ENCODE measurements around the gene CRAMP1.
A peak's percentile ranks its signal among the peaks of the same experiment; 100 is the strongest.
"Not testable (repeated sequence)": the region's sequence is repeated elsewhere in the genome, so short reads cannot be mapped to it uniquely, and the experiment has no call there.

Gene CRAMP1

GRCh38 chr16:1706386-1707192 lies 94.4 kb downstream of the CRAMP1 start:
- peak; percentile 52 for DNase-seq (ENCODE audit: insufficient read length, low spot score)
- TF ChIP-seq POLR2A (IDR thresholded peaks at IDR 0.05; ENCODE audit: low read depth, low read length), result no peak

GRCh38 chr16:1707193-1707790 lies 95.1 kb downstream of the CRAMP1 start:
- no peak for DNase-seq (ENCODE audit: insufficient read length, low spot score)
- no peak for FAIRE-seq
- TF ChIP-seq POLR2A (IDR thresholded peaks at IDR 0.05; ENCODE audit: low read depth, low read length), result no peak

More at GRCh38 chr16:1706386-1707192, 94.4 kb downstream of the CRAMP1 start:
- FAIRE-seq, result no peak

- FAIRE-seq (no peak), DNase-seq (ENCODE audit: insufficient read length, low spot score) (no peak)
- no peak for TF ChIP-seq POLR2A (IDR thresholded peaks at IDR 0.05; ENCODE audit: low read depth, low read length)
Measured at GRCh38 chr16:1708083-1708767, 96.1 kb downstream of the CRAMP1 start.

GRCh38 chr16:1708768-1709180 lies 96.6 kb downstream of the CRAMP1 start:
- no peak for FAIRE-seq
- TF ChIP-seq POLR2A (IDR thresholded peaks at IDR 0.05; ENCODE audit: low read depth, low read length), result no peak
- no peak for DNase-seq (ENCODE audit: insufficient read length, low spot score)

- FAIRE-seq (no peak), DNase-seq (ENCODE audit: insufficient read length, low spot score) (no peak)
- no peak for TF ChIP-seq POLR2A (IDR thresholded peaks at IDR 0.05; ENCODE audit: low read depth, low read length)
Measured at GRCh38 chr16:1709356-1709755, 97.2 kb downstream of the CRAMP1 start.

GRCh38 chr16:1710811-1711507 lies 98.8 kb downstream of the CRAMP1 start:
- DNase-seq (ENCODE audit: insufficient read length, low spot score) (no peak), FAIRE-seq (no peak)
- no peak for TF ChIP-seq POLR2A (IDR thresholded peaks at IDR 0.05; ENCODE audit: low read depth, low read length)

- DNase-seq (ENCODE audit: insufficient read length, low spot score), result no peak
- no peak for FAIRE-seq
Measured at GRCh38 chr16:1712791-1713261, 100.7 kb downstream of the CRAMP1 start.

GRCh38 chr16:1713331-1713730 lies 101.2 kb downstream of the CRAMP1 start:
- TF ChIP-seq POLR2A (IDR thresholded peaks at IDR 0.05; ENCODE audit: low read depth, low read length), result no peak
- DNase-seq (ENCODE audit: insufficient read length, low spot score) (no peak), FAIRE-seq (no peak)

More at GRCh38 chr16:1712791-1713261, 100.7 kb downstream of the CRAMP1 start:
- no peak for TF ChIP-seq POLR2A (IDR thresholded peaks at IDR 0.05; ENCODE audit: low read depth, low read length)

- DNase-seq (ENCODE audit: insufficient read length, low spot score) (no peak), FAIRE-seq (no peak)
- TF ChIP-seq POLR2A (IDR thresholded peaks at IDR 0.05; ENCODE audit: low read depth, low read length), result no peak
Measured at GRCh38 chr16:1713933-1714332, 101.8 kb downstream of the CRAMP1 start.

- TF ChIP-seq POLR2A (IDR thresholded peaks at IDR 0.05; ENCODE audit: low read depth, low read length), result no peak
- no peak for FAIRE-seq
Measured at GRCh38 chr16:1715220-1715619, 103.1 kb downstream of the CRAMP1 start.

GRCh38 chr16:1718236-1718635 lies 106.1 kb downstream of the CRAMP1 start:
- FAIRE-seq; DNase-seq (ENCODE audit: insufficient read length, low spot score): not testable (repeated sequence)

More at GRCh38 chr16:1715220-1715619, 103.1 kb downstream of the CRAMP1 start:
- no peak for DNase-seq (ENCODE audit: insufficient read length, low spot score)

- FAIRE-seq; DNase-seq (ENCODE audit: insufficient read length, low spot score): not testable (repeated sequence)
Measured at GRCh38 chr16:1719559-1720229, 107.5 kb downstream of the CRAMP1 start.

- DNase-seq (ENCODE audit: insufficient read length, low spot score) (no peak), FAIRE-seq (no peak)
- TF ChIP-seq POLR2A (IDR thresholded peaks at IDR 0.05; ENCODE audit: low read depth, low read length), result no peak
Measured at GRCh38 chr16:1721372-1721771, 109.2 kb downstream of the CRAMP1 start.
